Iris pigment epithelial cell (primary cell): ENCODE measurements around the gene LAMA5.
"Not testable (repeated sequence)": the region's sequence is repeated elsewhere in the genome, so short reads cannot be mapped to it uniquely, and the experiment has no call there.

Source experiments
- DNase-seq: peaks from one replicate; pipeline ENCODE4 v3.0.0-alpha.2; 2011; ENCODE audit warnings: low read depth

Gene LAMA5

DNA sequence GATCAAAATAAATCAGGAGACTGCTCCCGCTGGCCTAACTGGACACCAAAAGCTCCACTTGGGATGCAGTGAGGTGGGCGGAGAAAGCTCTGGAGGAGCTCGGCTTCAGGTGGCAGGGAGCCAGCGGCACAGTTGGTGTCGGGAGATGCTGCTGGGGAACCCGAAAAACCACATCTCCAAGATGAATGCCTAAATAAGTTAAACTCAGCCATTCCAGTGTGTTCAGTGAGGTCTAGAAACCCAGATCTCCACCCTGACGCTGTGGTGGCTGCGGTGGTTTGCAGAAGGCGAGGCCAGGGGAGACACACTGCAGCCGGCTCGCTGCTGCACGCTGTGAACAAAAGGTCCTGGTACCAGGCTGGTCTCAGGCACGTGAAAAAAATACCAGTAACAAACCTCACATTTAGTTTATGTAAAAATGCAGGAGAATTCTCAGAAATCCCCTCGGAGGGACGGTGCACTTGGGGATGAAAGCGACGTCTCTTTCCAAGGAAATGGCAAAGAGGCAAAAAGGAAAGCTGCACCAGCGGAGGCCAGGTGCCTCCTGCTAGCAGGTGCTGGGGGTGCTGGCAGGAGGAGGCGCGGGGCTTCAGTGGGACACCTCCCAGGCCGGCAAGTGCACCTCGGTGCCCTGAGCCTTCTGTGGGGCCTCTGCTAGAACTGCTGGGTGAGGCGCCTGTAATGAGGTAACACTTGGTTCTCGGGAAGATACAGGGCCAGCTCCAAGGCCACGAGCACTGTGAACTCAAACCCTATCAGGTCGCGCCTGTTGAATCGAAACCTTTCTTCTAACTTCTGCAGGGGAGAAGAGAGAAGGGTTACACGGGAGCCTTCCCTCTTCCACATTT, 23.4 kb upstream of the LAMA5 start:
- DNase-seq, result no peak

DNA sequence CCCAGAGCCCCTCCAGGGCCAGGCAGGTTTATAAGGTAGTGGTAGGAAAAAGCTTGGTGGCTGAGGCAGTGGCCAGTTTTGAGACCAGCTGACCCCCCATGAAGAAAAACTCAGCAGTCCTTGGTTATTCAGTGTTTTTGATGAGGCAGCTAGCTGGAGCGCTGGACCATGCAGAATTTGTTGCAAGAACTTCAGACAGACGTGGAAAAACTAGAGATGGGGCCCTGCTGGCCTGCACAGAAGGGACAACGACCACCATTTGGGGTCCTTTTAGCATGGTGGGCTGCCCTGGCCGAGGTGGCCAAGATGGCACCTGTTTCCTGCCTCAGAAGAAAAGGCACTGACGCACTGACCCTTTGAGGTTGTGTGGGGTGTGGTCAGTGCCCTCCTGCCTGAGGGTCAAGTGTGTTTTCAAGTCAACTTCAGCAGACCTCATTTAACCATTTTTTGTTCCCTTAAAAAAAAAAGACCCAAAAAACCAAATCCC, 22.5 kb upstream of the LAMA5 start:
- no peak for DNase-seq

DNA sequence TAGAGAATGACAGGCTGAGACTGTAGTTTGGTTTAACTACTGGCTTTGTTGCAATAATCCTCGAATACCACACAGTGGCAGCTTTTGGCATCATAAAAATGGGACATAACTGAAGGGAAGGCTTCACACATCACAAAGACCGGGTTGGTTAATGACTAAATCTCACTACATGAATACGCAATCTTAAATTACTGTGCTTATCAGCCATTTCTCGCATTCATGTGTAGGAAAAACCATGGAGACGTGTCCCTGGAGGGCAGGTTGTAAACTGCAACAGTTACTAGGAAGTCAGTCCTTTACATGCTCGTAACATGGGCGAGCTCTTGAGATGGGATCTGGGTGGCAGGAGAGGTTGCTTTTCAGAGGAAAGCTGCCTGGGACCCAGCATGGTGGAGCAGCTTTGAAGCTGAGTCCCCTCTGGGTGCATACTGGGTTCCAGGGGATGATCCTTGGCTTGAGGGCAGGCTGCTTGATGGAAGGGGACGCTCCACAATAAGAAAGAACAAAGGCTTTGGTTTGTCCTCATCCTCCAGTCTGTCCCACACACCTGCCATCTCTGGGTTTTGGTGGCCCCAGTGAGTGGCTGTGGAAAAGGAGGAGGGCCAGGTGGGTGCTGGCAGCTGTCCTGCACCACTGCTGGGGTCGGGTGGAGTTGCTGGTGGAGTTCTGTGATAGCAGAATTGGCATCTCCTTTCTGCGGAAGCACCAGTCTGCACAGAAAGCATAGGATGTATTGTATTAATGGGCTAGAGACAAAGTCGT, 21.9 kb upstream of the LAMA5 start:
- DNase-seq, result no peak

DNA sequence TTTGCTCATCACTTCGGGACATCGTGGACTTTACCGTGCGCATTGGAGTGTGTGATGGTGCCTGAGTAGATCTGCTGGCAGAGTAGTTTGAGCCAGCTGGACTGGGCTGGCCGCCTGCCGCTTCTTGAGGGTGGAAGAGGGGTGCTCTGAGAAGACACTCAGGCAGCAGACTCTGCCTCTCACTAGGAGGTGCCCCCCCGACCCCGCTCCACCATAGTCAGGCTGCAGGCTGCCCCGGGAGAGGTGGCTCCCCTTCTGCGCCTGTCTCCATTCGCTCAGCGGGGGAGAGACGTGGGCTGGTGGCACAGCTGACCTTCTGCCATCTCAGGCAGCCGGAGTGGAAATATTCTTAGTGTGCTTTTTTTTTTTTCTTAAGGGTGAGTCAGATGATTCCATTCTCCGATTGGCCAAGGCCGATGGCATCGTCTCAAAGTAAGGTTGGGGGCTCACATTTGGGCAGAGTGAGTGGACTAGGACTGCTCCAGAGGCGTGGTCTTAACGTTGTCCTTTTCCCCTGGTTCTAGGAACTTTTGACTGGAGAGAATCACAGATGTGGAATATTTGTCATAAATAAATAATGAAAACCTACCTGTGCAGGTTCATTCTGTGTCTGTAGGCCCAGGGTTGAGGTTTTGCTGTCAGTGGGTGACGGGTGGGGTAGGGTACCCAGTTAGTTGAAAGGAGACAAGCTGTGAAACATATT, 21.0 kb upstream of the LAMA5 start:
- peak; percentile 40 for DNase-seq

DNA sequence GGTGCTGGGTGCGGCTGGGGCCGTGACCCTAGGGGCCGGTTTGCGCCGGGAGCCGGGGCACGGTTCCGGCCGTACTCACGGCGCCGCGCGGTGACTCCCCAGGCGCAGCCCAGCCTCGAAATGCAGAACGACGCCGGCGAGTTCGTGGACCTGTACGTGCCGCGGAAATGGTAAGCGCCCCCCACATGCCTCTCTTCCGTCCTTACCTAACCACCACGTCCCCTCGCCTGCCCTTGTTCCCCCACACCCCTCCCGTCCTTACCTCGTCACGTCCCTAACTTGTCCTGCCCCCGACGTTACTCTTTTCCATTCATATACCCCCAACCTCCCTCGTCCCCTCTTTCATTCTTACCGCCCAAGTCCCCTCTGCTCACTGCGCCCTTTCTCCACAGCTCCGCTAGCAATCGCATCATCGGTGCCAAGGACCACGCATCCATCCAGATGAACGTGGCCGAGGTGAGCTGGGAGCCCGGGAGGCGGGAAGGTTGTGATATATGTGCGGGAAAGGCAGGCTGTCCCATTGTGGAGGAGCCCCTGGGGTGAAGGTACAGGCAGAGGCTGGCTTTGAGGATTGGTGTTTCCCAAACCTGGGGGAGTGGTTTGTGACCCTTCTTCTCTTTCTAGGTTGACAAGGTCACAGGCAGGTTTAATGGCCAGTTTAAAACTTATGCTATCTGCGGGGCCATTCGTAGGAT, 20.3 kb upstream of the LAMA5 start:
- DNase-seq, result no peak

DNA sequence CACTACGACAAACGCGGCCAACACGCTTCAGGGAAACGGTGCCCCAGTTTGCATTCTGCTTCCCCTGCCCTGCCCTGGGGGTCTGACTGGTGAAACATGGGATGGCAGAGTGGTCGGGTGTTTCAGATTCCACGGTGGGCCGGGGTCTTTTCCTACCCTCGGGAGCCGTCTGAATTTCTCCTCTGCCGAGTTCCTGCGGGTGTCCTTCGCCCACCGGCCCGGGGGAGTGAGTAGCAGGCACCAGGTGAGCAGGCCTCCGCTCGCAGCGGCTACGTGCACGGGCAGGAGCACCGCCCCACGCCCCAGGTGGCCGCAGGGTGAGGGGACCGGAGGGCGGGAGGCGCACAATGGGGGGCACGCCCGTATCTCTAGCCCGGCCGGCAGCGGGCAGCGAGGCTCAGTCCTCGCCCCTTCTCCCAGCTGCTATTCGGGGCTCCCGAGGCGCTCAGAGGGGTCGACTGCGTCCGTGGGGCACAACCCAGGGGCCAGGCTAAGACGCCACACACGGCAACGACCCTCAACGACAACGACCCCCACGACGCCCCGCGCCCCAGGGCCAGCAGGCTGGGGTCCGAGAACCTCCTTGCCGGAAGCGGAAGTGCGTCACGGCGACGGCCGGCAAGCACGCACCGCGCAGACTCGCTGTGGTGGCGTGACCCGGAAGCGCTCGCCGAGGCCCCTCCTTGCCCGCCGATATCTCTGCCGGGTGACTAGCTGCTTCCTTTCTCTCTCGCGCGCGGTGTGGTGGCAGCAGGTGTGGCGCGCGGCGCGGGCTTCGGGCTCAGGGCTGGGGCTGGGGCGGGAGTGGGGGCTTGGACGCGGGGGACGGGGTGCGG, 19.5 kb upstream of the LAMA5 start, which contains the start of gene RPS21:
Gene RPS21 (plus strand): TSS at position 721 of the 836 bp plus-strand sequence. CDS start 236 bp downstream, outside the sequence.
- peak; percentile 93 for DNase-seq

DNA sequence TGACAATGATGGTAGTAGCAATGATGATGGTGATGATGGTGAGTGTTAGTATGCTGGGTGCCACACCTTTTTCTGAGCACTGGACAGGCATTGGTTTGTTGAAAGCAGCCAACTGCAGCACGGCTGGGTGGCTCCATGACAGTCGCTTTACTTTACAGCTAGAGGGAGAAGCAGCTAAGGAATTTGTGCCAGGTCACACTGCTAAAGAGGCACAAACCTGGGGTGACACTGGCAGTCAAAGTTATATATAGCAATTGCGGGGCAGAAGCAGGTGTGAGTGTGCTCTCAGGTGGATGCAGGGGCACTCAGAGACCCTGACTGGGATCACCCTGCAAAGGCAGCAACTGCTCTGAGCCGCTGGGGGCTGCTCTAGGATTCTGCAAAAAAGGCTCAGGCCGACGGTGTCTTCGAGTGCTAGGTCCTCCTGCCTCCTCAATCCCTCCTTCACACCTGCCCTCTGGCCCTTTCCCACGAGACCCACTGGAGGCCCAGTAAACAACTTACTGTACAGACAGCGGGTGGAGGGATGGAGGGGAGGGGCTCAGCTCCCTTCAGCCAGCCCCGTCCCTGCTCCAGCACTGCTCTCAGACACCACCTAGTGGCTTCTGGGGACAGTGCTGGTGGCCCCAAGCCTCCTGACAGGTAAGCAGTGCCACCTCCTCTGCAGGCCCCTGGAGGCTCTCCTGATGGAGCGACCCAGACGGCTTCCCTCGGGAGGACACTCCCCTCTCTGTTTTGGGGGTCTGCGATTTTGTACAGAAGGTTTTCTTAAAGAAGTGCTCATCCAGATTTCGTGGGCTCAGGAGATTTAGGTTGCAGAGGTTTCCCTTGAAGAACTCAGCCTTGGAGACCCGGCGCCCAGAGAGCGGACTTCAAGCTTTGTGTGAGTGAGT, 15.4 kb upstream of the LAMA5 start:
- DNase-seq, result peak; percentile 70

DNA sequence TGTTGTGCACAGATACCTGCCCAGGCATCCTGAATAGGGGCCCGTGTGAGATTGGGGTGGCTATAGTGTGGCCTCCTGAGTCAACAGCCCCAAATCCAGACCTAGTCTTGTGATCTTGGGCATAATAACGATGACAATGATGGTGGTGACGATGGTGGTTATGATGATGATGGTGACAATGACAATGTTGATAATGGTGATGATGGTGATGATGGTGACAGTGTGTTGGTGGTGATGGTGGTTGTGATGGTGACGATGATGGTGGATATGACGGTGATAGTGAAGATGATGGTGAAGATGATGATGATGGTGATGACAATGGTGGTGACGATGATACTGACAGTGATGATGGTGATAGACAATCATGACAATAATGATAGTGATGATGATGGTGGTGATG, 14.7 kb upstream of the LAMA5 start:
- no peak for DNase-seq

DNA sequence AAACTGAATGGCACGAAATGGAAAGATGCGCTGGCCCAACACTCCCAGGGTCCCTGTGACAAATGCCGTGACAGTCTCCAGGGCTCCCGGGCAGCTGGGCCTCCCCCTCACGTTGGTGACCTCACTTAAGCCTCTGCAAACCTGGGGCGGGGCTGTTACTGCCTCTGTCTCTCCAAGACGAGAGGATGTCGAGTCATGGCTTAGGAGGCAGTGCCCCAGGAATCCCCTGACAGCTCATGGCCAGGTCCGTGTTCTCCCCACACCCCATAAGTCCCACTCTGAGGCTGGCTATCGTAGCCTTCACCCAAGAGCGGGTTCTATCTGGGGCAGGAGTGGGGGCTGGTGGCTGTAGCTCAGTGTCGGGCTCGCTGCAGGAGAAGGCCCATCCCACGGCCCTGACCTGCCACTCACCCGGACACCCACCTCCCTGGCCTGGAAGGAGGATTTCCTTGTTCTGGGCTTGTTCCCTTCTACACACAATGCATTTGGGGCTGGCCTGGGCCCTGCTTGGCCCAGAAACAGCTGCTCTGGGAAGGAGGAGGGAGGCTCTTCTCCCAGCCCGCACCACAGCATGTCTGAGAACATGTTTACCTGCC, 14.2 kb upstream of the LAMA5 start:
- DNase-seq, result peak; percentile 87

DNA sequence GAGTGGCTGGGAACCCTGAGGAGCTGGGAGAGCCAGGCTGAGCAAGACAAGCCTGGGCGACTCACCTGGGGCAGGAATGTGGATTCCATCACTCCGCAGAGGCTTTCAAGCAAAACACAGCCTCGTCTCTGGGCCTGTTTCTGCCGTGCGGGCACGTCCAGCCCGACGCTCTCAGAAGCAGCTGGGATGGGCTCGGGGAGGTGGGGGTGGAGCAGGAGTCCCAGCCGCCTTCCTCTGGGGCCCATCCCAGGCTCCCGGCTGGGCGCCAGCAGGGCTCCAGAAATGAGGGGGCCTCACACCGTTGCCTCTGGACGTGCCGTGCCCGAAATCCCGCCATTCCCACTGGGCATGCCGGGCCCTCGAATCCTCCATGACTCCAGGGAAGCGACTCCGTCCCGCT, 11.1 kb upstream of the LAMA5 start:
- no peak for DNase-seq

DNA sequence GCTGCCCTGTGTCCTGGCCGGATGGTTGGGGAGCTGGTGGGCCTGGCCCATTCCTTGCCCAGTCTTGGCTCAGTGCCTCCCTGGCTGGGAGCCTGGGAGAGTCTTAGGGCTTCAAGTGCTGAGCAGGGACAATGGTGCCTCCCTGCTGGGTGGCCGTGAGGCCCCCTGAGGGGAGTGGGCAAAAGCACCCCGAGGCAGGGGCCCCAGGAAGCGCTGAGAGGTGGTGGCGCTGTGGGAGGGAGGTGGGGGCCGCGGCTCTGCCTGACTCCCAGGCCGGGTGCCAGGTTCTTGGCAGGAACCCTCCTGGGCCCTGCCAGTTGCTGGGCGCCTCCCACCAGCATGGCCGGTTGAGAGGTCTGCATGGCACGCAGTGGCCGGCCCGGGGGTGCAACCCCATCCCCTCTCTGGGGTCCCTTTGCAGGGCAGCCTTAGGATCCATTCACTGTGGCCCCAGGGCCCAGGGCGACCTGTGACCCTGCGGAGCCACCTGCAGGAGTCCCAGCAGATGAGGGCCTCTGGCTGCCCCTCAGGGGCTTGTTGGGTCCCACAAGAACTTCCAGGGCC, 10.6 kb upstream of the LAMA5 start:
- DNase-seq, result no peak

DNA sequence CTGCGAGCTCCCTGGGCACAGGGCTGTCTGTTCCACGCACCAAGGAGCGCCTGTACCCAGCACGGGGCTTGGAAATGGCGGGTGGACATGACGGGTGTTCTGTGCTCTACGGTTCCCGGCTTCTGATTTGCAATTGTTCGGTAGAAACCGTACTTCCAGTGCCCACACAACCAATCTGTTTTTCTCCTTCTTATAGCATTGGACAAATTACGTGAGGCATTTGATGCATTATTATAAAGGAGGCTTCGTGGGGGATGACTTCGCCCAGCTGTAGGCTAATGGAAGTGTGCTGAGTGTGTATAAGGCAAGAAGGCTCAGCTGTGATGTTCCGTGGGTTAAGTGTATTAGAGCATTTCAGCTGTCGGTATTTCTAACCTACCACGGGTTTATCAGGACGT, 10.0 kb upstream of the LAMA5 start:
- no peak for DNase-seq

DNA sequence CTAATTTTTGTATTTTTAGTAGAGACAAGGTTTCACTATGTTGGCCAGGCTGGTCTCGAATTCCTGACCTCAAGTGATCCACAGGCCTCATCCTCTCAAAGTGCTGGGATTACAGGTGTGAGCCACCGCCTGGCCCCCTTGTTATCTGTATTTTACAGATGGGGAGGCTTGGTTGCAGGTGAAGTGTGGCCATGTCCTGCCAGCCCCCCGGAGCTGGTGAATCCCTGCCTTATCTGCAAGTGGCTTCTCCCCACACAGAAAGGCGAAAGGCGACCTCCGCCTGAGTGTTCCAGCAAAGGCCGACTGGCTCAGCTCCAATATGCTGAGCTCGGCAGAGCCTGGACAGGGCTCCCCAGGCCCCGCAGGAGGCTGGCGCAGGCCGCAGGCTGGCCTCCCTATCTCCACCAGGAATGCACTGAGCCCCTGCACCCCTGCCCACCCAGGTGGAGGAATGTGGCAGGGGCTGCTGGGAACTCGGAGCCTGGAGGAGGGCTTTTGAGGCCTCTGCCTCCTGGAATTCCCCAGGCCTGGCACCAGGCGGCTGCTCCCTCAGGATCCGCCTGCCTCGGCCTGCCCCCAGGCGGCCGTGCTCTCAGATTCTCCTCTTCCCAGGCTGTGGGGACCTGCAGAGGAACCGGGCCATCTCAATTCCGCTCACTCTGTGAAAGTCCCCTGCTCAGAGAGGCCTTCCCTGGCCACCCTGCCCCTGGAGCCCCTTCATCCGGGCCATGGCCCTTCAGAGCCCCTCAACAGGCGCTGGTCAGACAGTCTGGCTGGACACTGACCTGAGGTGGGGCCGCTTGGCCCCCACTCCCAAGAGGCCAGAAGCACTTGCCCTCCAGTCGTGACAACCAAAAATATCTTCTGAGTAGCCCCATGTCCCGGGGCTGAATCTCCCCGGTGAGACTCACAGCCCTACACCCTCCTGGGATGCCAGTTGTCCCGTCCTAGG, 9.3 kb upstream of the LAMA5 start:
- no peak for DNase-seq

DNA sequence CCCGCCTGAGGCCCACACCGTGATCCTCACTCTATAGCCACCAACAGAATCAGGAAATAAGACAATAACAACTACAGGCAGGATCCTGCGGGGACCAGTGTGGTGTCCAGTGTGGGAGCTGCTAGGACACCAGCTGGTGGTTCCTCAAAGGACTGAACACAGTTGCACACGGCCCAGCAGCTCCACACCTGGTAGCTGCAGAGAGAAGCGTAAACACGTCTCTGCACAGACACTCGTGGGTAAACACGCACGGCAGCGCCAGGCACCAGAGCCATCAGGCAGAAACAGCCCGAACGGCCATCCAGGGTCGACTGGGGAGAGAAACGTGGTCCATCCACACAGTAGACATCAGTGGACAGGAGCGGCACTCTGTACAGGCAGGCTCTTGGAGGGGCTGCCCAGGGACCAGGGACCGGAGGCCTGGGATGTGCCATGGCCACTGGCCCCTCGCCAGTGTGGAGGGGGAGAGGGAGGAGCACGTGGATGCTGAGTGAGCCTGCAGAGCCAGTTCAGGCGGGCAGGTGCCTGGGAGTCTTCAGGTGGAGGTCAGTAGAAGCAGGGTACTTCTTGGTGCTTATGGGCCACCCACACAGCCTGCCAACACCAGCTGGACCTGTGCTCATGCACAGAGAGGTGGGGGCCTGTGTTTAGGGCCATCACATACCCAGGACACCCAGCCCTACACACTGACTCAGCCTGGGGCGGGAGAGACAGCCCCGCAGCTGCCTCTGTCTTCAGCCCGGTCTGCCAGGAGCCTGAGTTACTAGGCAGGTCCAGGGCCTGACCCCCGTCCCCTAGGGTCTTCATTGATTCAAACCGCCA, 7.4 kb upstream of the LAMA5 start:
- no peak for DNase-seq

DNA sequence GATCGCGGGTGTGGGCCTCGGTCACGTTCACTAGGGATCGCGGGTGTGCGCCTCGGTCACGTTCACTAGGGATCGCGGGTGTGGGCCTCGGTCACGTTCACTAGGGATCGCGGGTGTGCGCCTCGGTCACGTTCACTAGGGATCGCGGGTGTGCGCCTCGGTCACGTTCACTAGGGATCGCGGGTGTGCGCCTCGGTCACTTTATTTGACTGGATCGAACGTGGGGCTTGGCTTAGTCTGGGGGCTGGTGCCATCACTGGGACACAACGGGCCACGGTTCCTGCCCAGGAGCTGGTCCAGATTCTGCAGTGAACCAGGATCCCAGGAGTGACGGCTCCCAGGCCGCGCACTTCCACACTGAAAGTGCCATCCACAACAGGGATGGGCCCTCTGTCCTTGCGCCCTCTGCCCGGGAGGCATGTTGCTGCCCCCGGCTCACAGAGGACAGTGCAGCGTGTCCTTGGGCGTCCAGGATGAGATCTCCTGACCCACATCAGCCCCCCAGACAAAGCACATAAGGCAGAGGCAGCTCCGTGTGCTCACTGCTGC, 6.6 kb upstream of the LAMA5 start:
- not testable (repeated sequence) for DNase-seq

DNA sequence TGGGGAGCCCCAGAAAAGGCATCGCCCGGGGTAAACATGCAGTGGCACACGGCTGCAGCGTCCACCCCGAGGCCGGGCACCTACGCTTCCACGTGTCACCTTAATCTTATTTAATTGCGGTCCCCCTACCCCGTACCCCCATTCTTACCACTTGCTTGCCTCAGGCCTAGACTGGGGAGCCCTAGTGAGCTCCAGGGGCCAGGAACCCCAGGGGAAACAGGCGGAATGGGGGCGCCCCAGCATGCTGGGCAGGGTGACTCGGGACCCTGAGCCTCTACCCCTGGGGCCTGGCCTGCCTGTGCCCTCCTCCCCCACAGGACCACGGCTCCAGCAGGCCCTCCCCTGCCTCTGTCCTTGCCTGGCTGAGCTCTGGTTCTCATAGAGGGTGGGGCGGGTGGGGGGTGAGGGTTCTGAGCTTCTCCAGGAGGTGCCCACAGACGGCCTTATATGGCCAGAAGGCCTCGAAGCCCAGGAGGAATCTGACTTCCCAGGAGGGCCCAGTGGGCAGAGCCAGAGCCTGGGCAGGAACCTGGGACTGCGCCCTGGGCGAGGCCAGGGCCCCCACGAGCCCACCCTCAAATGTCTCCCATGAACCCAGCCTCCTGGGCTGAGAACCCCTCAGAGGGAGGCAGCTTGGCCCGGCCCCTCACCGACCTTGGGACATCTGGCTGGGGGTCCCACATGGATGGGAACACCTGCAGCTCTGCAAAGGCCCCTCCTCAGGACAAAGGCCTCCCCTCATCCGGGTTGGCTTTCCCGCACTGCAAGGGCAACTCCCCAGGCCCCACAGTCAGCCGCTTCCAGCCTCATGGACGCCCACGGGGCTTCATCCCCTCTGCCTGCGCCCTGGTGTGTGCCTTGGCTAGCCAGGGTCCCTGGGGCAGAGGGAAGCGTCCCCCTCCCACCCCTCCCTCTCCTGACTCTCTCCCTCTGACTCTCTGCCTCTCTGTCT, 5.2 kb upstream of the LAMA5 start:
- DNase-seq, result no peak
